HepG2 (cell line): ENCODE data around the gene HRNR. TPM values are rescaled to one million over a fixed set of nuclear protein-coding genes. Genes with fewer than 3 reads are reported as not detected.
A peak's percentile ranks its signal among the peaks of the same experiment; 100 is the strongest.

ENCODE experiments used
- ATAC-seq: fragments of 200-7000 bp; cut with Tn5 transposase; 3 replicates; pipeline ENCODE4 v1.9.1; 2020; ENCODE audit warnings: mild to moderate bottlenecking, moderate library complexity
- BruUV-seq: library from RNA; stranded (reverse); fragments of 400-500 nt; replicated peaks from 2 replicates; lab custom pipeline; 2021; lab: Mats Ljungman, UMichigan
- CTCF ChIA-PET: fragments of 300-600 bp; formaldehyde crosslinking; extraction: SDS; loops from one replicate; lab custom pipeline; 2021; ENCODE audit warnings: low total read pairs, inconsistent platforms, low intra/inter-chr PET ratio; lab: Yijun Ruan, JAX
- POLR2A ChIA-PET: fragments of 350-600 bp; sonication (Branson Sonifier 250); formaldehyde crosslinking; loops from one replicate; lab custom pipeline; 2020; ENCODE audit warnings: antibody characterized with exemption, inconsistent platforms; lab: Yijun Ruan, JAX
- DNase-seq: peaks from one replicate; pipeline ENCODE4 v3.0.0-alpha.2; 2015; ENCODE audit warnings: low spot score
- FAIRE-seq: peaks from 3 replicates; lab custom pipeline; 2011; peaks lifted over from hg19 to GRCh38; lab: Jason Lieb, UNC
- H2AFZ ChIP-seq: one replicate; pipeline ENCODE4 v1.6.1; 2011; ENCODE audit warnings: low read length, inconsistent platforms
- H3K27ac ChIP-seq: fragments of 300-600 bp; 3 replicates; pipeline ENCODE4 v1.8.0; 2011; ENCODE audit warnings: mixed run types, mild to moderate bottlenecking, mixed read lengths, low read length, inconsistent platforms; ENCODE audit not compliant: insufficient read depth; ENCODE audit errors: extremely low read length
- H3K27me3 ChIP-seq, 2 experiments: fragments of 200-600 bp in 1 of 2; 2 replicates in 1 of 2; 3 replicates in 1 of 2; pipeline versions ENCODE4 v1.6.0 to v1.8.0; 2011; ENCODE audit warnings: low read length in 2 of 2, mild to moderate bottlenecking in 2 of 2, moderate library complexity in 2 of 2, inconsistent platforms in 1 of 2; ENCODE audit not compliant: insufficient read depth in 2 of 2, control insufficient read depth in 1 of 2
- H3K36me3 ChIP-seq, 2 experiments: fragments of 200-600 bp in 1 of 2; replicated peaks in 1 of 2; 2 replicates in 1 of 2; 3 replicates in 1 of 2; pipeline versions ENCODE4 v1.5.1 to v1.8.0; 2011; ENCODE audit warnings: low read length in 2 of 2, inconsistent platforms in 1 of 2; ENCODE audit not compliant: insufficient read depth in 2 of 2, control insufficient read depth in 1 of 2
- H3K4me1 ChIP-seq: 2 replicates; pipeline ENCODE4 v1.5.1; 2012; ENCODE audit warnings: low read length, inconsistent platforms; ENCODE audit not compliant: insufficient read depth
- H3K4me2 ChIP-seq: 2 replicates; pipeline ENCODE4 v1.6.0; 2011; ENCODE audit warnings: low read depth, low read length, inconsistent platforms
- H3K4me3 ChIP-seq, 3 experiments: fragments of 200-600 bp in 1 of 3; sonication (generic), shearing (Covaris generic) in 1 of 3; replicated peaks in 1 of 3; 2 replicates each; pipeline ENCODE4 v1.5.1; 2011 to 2016; ENCODE audit warnings: low read length in 3 of 3, inconsistent platforms in 2 of 3, low read depth in 2 of 3, mild to moderate bottlenecking in 2 of 3, control low read depth in 1 of 3, mixed read lengths in 1 of 3; ENCODE audit not compliant: insufficient read depth in 1 of 3
- H3K79me2 ChIP-seq: one replicate; pipeline ENCODE4 v1.6.1; 2011; ENCODE audit warnings: low read length, inconsistent platforms; ENCODE audit not compliant: insufficient read depth
- H3K9ac ChIP-seq: 2 replicates; pipeline ENCODE4 v1.6.0; 2011; ENCODE audit warnings: mild to moderate bottlenecking, low read depth, low read length, inconsistent platforms; ENCODE audit not compliant: insufficient read depth
- H3K9me3 ChIP-seq: 2 replicates; pipeline ENCODE4 v1.5.1; 2012; ENCODE audit warnings: mild to moderate bottlenecking, low read length
- H4K20me1 ChIP-seq: 2 replicates; pipeline ENCODE4 v1.6.0; 2011; ENCODE audit warnings: inconsistent platforms, mild to moderate bottlenecking, low read length, moderate library complexity; ENCODE audit not compliant: insufficient read depth
- ZNF710 ChIP-seq: sonication (generic); formaldehyde crosslinking; IDR thresholded peaks from 2 replicates; pipeline ENCODE4 v1.5.0; 2020; ENCODE audit warnings: mild to moderate bottlenecking, missing genetic modification reagents, borderline replicate concordance
- WGBS: methylation state at CpG from one replicate; pipeline ENCODE4 v1.1.6; 2017; ENCODE audit warnings: low lambda C conversion rate; 5-methylcytosine and 5-hydroxymethylcytosine counted together
- in situ Hi-C: cut with HindIII; loops from 2 replicates; pipeline ENCODE4 v1.10.0; 2017; ENCODE audit warnings: low pct_unique_long_range_greater_than_20kb; ENCODE audit not compliant: extremely low pct_ligation_motif_present
- intact Hi-C: fragments of 100-400 bp; cut with micrococcal nuclease; formaldehyde crosslinking; loops from one replicate; pipeline ENCODE4 v1.10.0; 2022; ENCODE audit not compliant: unreplicated experiment
- polyA plus RNA-seq, 8 experiments: library from polyadenylated mRNA; depleted of rRNA in 3 of 8; stranded (reverse) in 7 of 8; unstranded in 1 of 8; fragments of >200 nt; fragmentation: Illumina TruSeq in 4 of 8; extraction: Trizol in 4 of 8; gene quantifications; 2 replicates each; pipeline versions ENCODE4 v1.2.1 to v1.2.3, GENCODE V29; 2011 to 2016; ENCODE audit warnings: low read depth in 4 of 8, missing spikeins in 1 of 8, mixed read lengths in 1 of 8; ENCODE audit not compliant: insufficient read depth in 1 of 8
- total RNA-seq, 5 experiments: library from RNA; depleted of rRNA; stranded (reverse); fragments of >200 nt; fragmentation: Illumina TruSeq; extraction: Trizol; gene quantifications; 2 replicates each; pipeline ENCODE4 v1.2.3, GENCODE V29; 2016; ENCODE audit warnings: low read depth in 1 of 5

HRNR gene
- total and polyA plus RNA-seq, 2 of the 13 experiments (the other 11 are each of a cell fraction or from before 2014, with no cell fraction given) = not detected

GRCh38 chr1:152162792-152163463, 61.1 kb downstream of the HRNR start:
- Histone ChIP-seq H3K9ac (no peak overlapping the region), H3K36me3 (no peaks in the 10 kb centered on the region), H2AFZ (no peak overlapping the region), H3K27me3 (no peaks in the 10 kb centered on the region), H3K4me2 (no peak overlapping the region), H3K79me2 (no peaks in the 10 kb centered on the region), H3K27ac (no peak overlapping the region), H3K9me3 (no peaks in the 10 kb centered on the region), H3K4me3 (no peak overlapping the region), H4K20me1 (no peaks in the 10 kb centered on the region), H3K4me1 (peaks cover 10% of the 10 kb centered on the region)
- no peak for TF ChIP-seq ZNF710 (CRISPR knock-in tag)
- DNase-seq = peak; percentile 28
- WGBS = 0% methylated on average over 1 of the region's 1 CpG
- intact Hi-C loops (no loop called here), in situ Hi-C loops (no loop called here)
- ChIA-PET CTCF (no interaction called here), POLR2A (no interaction called here)
- FAIRE-seq = no peak
- no TSS peak for BruUV-seq
- no peak for ATAC-seq

Other genes with a start within 250 kb of the HRNR start
- 16.8 and 25.6 TPM in 2 replicates for gene S100A10, start 230.3 kb downstream of the HRNR start, total RNA-seq (2016; rRNA removed; fragmentation: Illumina TruSeq; extraction: Trizol)
- 21.2 and 28.7 TPM in 2 replicates for gene S100A10, start 230.3 kb downstream of the HRNR start, polyA plus RNA-seq (2011; rRNA removed)
- gene S100A11, start 187.2 kb downstream of the HRNR start, total RNA-seq (2016; rRNA removed; fragmentation: Illumina TruSeq; extraction: Trizol) = 5.9 and 6.6 TPM in 2 replicates
- 32.5 and 34.4 TPM in 2 replicates for gene S100A11, start 187.2 kb downstream of the HRNR start, polyA plus RNA-seq (2011; rRNA removed)
- gene TCHHL1, start 135.1 kb downstream of the HRNR start, total RNA-seq (2016; rRNA removed; fragmentation: Illumina TruSeq; extraction: Trizol) = not detected in 2 replicates
- gene TCHHL1, start 135.1 kb downstream of the HRNR start, polyA plus RNA-seq (2011; rRNA removed) = not detected in 2 replicates
- gene TCHH, start 108.7 kb downstream of the HRNR start, total RNA-seq (2016; rRNA removed; fragmentation: Illumina TruSeq; extraction: Trizol) = not detected in 2 replicates
- not detected in 2 replicates for gene TCHH, start 108.7 kb downstream of the HRNR start, polyA plus RNA-seq (2011; rRNA removed)
- not detected in 2 replicates for gene RPTN, start 65.0 kb downstream of the HRNR start, total RNA-seq (2016; rRNA removed; fragmentation: Illumina TruSeq; extraction: Trizol)
- not detected in 2 replicates for gene RPTN, start 65.0 kb downstream of the HRNR start, polyA plus RNA-seq (2011; rRNA removed)
- gene FLG, start 101.0 kb upstream of the HRNR start, total RNA-seq (2016; rRNA removed; fragmentation: Illumina TruSeq; extraction: Trizol) = not detected in 2 replicates
- 0.01 TPM in 1 of 2 replicates, not detected in the other for gene FLG, start 101.0 kb upstream of the HRNR start, polyA plus RNA-seq (2011; rRNA removed)
- not detected in 2 replicates for gene FLG2, start 135.8 kb upstream of the HRNR start, total RNA-seq (2016; rRNA removed; fragmentation: Illumina TruSeq; extraction: Trizol)
- gene FLG2, start 135.8 kb upstream of the HRNR start, polyA plus RNA-seq (2011; rRNA removed) = not detected in 2 replicates
- not detected in 2 replicates for gene CRNN, start 190.1 kb upstream of the HRNR start, total RNA-seq (2016; rRNA removed; fragmentation: Illumina TruSeq; extraction: Trizol)
- gene CRNN, start 190.1 kb upstream of the HRNR start, polyA plus RNA-seq (2011; rRNA removed) = not detected in 2 replicates